Urinary bladder (tissue), 4 donors: Measurements from ENCODE around the gene ZNF516. TPM values are rescaled to one million over a fixed set of nuclear protein-coding genes. Genes with fewer than 3 reads are reported as not detected.

ENCODE experiments used
- DNase-seq: peaks from one replicate; pipeline ENCODE4 v3.0.0-alpha.2; 2015; ENCODE audit errors: extremely low spot score
- H3K27ac ChIP-seq: one replicate; pipeline ENCODE4 v1.5.1; 2013; ENCODE audit warnings: low read depth, mild to moderate bottlenecking, moderate library complexity
- H3K36me3 ChIP-seq: one replicate; pipeline ENCODE4 v1.6.1; 2013; ENCODE audit warnings: mild to moderate bottlenecking, moderate library complexity; ENCODE audit not compliant: insufficient read depth
- H3K4me1 ChIP-seq: one replicate; pipeline ENCODE4 v1.6.1; 2013; ENCODE audit warnings: mild to moderate bottlenecking, moderate library complexity; ENCODE audit not compliant: insufficient read depth
- H3K4me3 ChIP-seq: one replicate; pipeline ENCODE4 v1.5.1; 2013; ENCODE audit warnings: low read depth, low read length
- WGBS: extraction: QIAGEN DNeasy Blood & Tissue Kit; methylation state at CpG from one replicate; pipeline ENCODE4 v1.1.7; 2013; 5-methylcytosine and 5-hydroxymethylcytosine counted together
- polyA plus RNA-seq: library from polyadenylated mRNA; stranded (reverse); fragments of 200-250 nt; gene quantifications from one replicate; pipeline ENCODE4 v1.2.3, GENCODE V29; 2013
- total RNA-seq: library from RNA; depleted of rRNA; stranded (reverse); fragments of >200 nt; gene quantifications from one replicate; pipeline ENCODE4 v1.2.3, GENCODE V29; 2014
- donor health status: healthy with polysubstance abuse.
- donor health status: healthy.

ZNF516 gene
- total and polyA plus RNA-seq, 2 donors: 16.1 to 30.5 TPM

DNA sequence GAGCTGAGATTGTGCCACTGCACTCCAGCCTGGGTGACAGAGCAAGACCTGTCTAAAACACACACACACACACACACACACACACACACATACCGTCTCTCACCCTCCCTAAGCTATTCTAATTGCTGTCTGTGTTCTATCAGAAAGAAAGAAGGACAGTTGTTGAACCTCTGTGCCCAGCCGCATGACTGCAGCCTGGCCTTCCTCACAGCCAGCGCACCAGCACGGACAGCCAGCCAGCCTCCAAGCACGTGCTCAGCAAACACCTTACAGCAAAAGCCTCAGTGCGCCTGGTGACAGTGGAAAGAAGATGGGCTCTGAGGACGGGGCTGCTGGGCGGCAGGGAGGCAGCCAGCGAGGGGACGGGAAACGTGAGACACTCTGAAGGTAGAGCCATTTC is 58.0 kb downstream of the ZNF516 start:
- Histone ChIP-seq H3K36me3 (peaks cover 4% of the 10 kb centered on the region), H3K27ac (no peak overlapping the region), H3K4me1 (no peaks in the 10 kb centered on the region), H3K4me3 (no peak overlapping the region)
- DNase-seq: no peak
- WGBS: 82% methylated on average over 11 of the region's 11 CpGs

- no peak for DNase-seq
- H3K36me3 ChIP-seq: peaks cover 2% of the 10 kb centered on the region
- no peaks in the 10 kb centered on the region for H3K4me1 ChIP-seq
- no peak overlapping the region for H3K4me3 ChIP-seq
- H3K27ac ChIP-seq: no peak overlapping the region
- WGBS: 92% methylated on average over 16 of the region's 16 CpGs
Measured at GRCh38 chr18:76436342-76436741, 58.7 kb downstream of the ZNF516 start.

DNA sequence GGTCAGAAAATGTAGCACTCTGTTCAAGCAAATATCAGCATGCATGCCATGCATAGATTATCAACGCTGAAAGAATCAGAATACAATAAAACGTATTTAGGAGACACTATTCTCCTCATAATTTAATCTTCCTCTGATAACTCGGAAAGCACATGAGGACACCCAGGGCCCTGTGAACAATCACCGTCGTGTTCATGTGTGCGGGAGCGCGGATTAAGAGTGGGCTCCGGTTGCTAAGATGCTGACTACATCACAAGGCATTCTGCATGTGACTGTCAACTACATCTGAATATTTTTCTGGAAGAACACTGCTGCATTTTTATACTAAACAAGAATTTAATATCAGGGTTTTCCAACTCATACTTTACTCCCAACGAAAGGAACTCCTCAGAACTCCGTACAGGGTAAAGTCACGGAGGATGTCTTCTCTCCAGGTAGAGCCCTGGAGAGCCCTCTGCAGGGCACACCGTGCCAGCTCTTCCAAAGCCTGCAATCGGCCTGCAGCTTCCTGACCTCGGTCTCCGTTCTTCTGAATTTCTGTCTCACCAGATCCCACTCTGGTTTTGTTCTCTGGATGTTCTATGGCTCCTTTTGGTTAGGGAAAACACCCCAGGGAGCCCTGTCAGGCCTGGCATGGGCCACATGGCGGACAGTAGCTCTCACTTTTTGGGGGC is 59.6 kb downstream of the ZNF516 start:
- no peak for DNase-seq
- Histone ChIP-seq H3K4me3 (no peak overlapping the region), H3K36me3 (no peaks in the 10 kb centered on the region), H3K4me1 (no peaks in the 10 kb centered on the region), H3K27ac (no peak overlapping the region)
- WGBS: 76% methylated on average over 17 of the region's 17 CpGs

DNA sequence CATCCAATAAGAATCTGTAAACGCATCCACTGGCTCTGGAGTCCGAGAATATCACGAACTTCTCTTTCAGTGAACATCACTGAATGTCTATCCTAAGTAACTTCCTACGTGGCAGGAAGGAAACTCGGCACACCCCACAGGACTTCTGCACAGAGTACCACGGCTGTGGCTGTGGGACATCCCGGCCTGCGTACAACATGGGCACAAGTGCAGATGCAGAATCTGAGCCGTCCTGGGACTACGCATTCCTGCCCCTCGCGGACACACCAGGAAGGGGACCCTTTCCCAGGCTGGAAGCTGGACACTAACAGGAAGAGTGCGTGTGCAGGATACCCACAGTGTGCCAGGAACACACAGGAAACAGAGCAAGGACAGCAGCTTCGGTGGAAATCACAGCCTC is 60.6 kb downstream of the ZNF516 start:
- no peak overlapping the region for H3K27ac ChIP-seq
- 88% methylated on average over 14 of the region's 14 CpGs for WGBS

DNA sequence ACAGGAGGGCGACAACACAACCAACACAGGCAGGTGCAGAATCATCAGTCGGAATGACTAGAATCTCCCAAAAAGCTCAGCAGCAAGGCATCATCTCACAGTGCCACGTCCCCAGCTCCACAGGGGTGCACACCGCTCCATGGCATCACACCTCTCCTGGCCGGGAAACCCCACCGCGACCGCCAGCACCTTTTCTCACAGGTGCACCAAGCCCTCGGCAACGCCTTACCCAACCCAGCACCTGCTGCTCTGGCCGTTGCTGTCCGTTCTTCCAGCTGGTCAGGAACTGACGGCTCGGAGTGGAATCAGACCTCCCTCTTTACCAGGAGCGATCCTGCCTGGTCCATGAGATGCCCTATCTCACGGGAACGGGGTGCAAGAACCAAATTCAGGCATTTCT is 61.3 kb downstream of the ZNF516 start:
- no peak for DNase-seq
- no peak overlapping the region for H3K27ac ChIP-seq
- no peaks in the 10 kb centered on the region for H3K36me3 ChIP-seq
- H3K4me3 ChIP-seq: no peak overlapping the region
- 94% methylated on average over 17 of the region's 17 CpGs for WGBS
- no peaks in the 10 kb centered on the region for H3K4me1 ChIP-seq

More for the DNA sequence above, 60.6 kb downstream of the ZNF516 start:
- no peaks in the 10 kb centered on the region for H3K4me1 ChIP-seq
- DNase-seq: no peak
- no peak overlapping the region for H3K4me3 ChIP-seq
- H3K36me3 ChIP-seq: no peaks in the 10 kb centered on the region

DNA sequence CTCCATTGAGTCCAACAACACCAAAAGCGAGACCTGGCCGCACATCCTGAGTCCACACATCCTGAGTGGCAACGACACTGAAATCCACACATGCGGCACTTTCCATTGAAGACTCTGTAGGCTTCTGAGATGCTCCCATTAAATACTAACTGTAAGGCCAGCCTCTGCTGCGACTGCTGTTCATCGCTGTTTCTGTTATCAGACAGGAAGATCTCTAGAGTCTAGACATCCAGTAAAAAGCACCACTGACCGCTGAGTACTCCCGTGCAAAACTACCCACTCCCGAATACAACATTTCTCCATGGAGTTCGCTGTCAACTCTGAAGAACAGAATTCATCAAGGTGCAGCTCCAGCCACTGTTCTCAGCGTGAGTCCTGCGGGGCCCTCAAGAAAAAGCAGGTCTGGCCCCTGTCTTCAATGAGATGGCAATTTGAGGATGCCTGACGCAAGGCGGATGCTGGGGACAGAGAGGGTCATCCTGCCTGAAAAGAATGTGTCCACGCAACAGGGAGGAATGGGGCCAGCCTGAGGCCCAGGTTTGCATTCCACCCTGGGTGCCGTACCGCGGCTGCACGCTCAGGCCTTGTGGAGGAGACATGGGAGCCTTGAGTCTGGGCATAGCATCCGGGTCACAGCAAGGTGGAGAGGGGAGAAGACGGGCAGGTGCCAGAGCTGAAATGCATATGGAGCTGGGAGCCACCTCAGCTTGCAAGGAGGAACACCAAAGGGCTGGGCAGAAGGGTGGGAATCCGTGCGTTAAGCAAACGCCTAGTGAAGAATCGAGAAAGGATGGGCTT is 61.9 kb downstream of the ZNF516 start:
- no peak overlapping the region for H3K27ac ChIP-seq
- no peaks in the 10 kb centered on the region for H3K4me1 ChIP-seq
- DNase-seq: no peak
- no peaks in the 10 kb centered on the region for H3K36me3 ChIP-seq
- no peak overlapping the region for H3K4me3 ChIP-seq
- whole genome bisulfite sequencing: 93% methylated on average over 25 of the region's 25 CpGs

- H3K27ac ChIP-seq: no peak overlapping the region
- 97% methylated on average over 10 of the region's 10 CpGs for WGBS
- DNase-seq: no peak
- H3K36me3 ChIP-seq: no peaks in the 10 kb centered on the region
- no peak overlapping the region for H3K4me3 ChIP-seq
- H3K4me1 ChIP-seq: no peaks in the 10 kb centered on the region
Measured at GRCh38 chr18:76432274-76432755, 62.7 kb downstream of the ZNF516 start.

GRCh38 chr18:76431437-76432273 is 63.4 kb downstream of the ZNF516 start:
- WGBS: 95% methylated on average over 29 of the region's 29 CpGs
- H3K27ac ChIP-seq: no peak overlapping the region
- H3K4me3 ChIP-seq: no peak overlapping the region
- H3K36me3 ChIP-seq: no peaks in the 10 kb centered on the region
- DNase-seq: no peak
- H3K4me1 ChIP-seq: no peaks in the 10 kb centered on the region

- Histone ChIP-seq H3K4me1 (no peaks in the 10 kb centered on the region), H3K27ac (no peak overlapping the region), H3K36me3 (no peaks in the 10 kb centered on the region), H3K4me3 (no peak overlapping the region)
- WGBS: 58% methylated on average over 4 of the region's 4 CpGs
- no peak for DNase-seq
Measured at GRCh38 chr18:76430636-76431035, 64.4 kb downstream of the ZNF516 start.

DNA sequence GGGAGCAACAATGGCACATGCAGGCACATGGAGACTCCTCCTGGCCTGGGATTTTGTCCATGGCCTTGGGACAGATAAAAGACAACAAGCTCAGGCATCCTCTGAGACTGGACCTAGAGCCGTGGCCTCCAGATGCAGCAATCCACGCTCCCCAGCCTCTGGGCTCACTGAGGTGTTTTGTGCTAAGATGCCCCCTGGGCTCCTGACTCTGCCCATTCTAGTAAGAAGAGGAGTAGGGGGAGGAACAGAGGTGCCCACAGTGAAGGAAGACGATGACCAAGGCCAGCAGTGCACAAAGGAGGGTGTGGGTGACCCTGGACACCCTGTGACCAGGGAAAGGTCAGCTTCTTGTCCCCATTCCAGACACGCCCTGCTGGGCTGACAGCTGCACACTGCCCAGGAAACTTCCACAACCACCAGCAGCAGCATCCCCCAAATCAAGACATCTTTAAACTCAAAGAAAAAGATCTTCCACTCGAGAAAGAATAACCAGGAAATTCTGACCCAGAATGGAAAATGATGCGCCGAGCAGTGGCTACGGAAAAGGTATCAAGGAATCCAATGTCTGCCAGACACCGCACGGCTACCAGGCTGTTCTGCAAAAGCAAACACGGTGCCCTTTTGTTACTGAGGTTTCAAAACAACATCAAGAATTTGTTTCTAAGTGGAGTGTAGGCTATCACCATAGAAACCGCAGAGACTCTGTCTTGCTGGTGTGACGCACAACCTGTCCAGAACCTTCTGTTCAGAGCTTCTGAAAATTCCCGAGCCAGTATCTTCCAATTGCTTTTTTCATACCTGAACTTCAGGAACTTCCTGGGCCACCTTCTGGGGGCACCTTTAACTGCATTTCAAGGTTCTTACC is 65.5 kb downstream of the ZNF516 start:
- H3K27ac ChIP-seq: no peak overlapping the region
- WGBS: 88% methylated on average over 14 of the region's 14 CpGs
- H3K4me3 ChIP-seq: no peak overlapping the region
- no peaks in the 10 kb centered on the region for H3K36me3 ChIP-seq
- no peaks in the 10 kb centered on the region for H3K4me1 ChIP-seq
- no peak for DNase-seq

- Histone ChIP-seq H3K4me3 (no peak overlapping the region), H3K36me3 (no peaks in the 10 kb centered on the region), H3K4me1 (no peaks in the 10 kb centered on the region), H3K27ac (no peak overlapping the region)
- WGBS: 77% methylated on average over 15 of the region's 15 CpGs
- no peak for DNase-seq
Measured at GRCh38 chr18:76428396-76429261, 66.4 kb downstream of the ZNF516 start.

- H3K27ac ChIP-seq: no peak overlapping the region
- DNase-seq: no peak
- no peak overlapping the region for H3K4me3 ChIP-seq
- 65% methylated on average over 8 of the region's 8 CpGs for WGBS
- peaks cover 2% of the 10 kb centered on the region for H3K4me1 ChIP-seq
- no peaks in the 10 kb centered on the region for H3K36me3 ChIP-seq
Measured at GRCh38 chr18:76426737-76427305, 68.2 kb downstream of the ZNF516 start.
